OCI-LY7 (cell line): ENCODE measurements around the gene CSH2. TPM values are rescaled to one million over a fixed set of nuclear protein-coding genes. Genes with fewer than 3 reads are reported as not detected.

ENCODE experiments used
- BruUV-seq: library from RNA; stranded (reverse); fragments of 400-500 nt; replicated peaks from 2 replicates; lab custom pipeline; 2021; lab: Mats Ljungman, UMichigan
- CTCF ChIA-PET: fragments of 300-600 bp; sonication (Branson Sonifier 250); formaldehyde crosslinking; loops from one replicate; lab custom pipeline; 2022; ENCODE audit warnings: antibody characterized with exemption; ENCODE audit not compliant: unreplicated experiment; lab: Charles Lee
- POLR2A ChIA-PET: fragments of 300-600 bp; sonication (Branson Sonifier 250); formaldehyde crosslinking; loops from one replicate; lab custom pipeline; 2022; ENCODE audit warnings: antibody characterized with exemption; lab: Charles Lee
- DNase-seq: peaks from one replicate; pipeline ENCODE4 v3.0.0-alpha.2; 2015; ENCODE audit warnings: low spot score
- H2AFZ ChIP-seq: fragments of 200-600 bp; sonication (generic), shearing (Covaris generic); 2 replicates; pipeline ENCODE4 v1.6.1; 2014; ENCODE audit warnings: mild to moderate bottlenecking, antibody characterized with exemption, low read length, moderate library complexity
- H3K27ac ChIP-seq: fragments of 200-600 bp; sonication (generic); 2 replicates; pipeline ENCODE4 v1.5.1; 2014; ENCODE audit warnings: mixed run types, low read depth, mild to moderate bottlenecking, moderate library complexity, low read length, inconsistent platforms; ENCODE audit not compliant: poor library complexity, severe bottlenecking
- H3K36me3 ChIP-seq: fragments of 200-600 bp; sonication (generic); 2 replicates; pipeline ENCODE4 v1.6.1; 2014; ENCODE audit warnings: mild to moderate bottlenecking, antibody characterized with exemption, low read length, moderate library complexity, mixed read lengths; ENCODE audit not compliant: insufficient read depth
- H3K4me1 ChIP-seq: fragments of 200-600 bp; sonication (generic); 2 replicates; pipeline ENCODE4 v1.5.1; 2014; ENCODE audit warnings: mild to moderate bottlenecking, low read length; ENCODE audit not compliant: insufficient read depth, poor library complexity, severe bottlenecking
- H3K4me2 ChIP-seq: fragments of 200-600 bp; sonication (generic); 2 replicates; pipeline ENCODE4 v1.6.1; 2014; ENCODE audit warnings: mild to moderate bottlenecking, low read length
- H3K4me3 ChIP-seq: fragments of 200-600 bp; sonication (generic); 2 replicates; pipeline ENCODE4 v1.5.1; 2014; ENCODE audit warnings: mild to moderate bottlenecking, low read depth, low read length; ENCODE audit not compliant: poor library complexity, severe bottlenecking
- H3K79me2 ChIP-seq: fragments of 200-600 bp; sonication (generic); 2 replicates; pipeline ENCODE4 v1.6.1; 2016; ENCODE audit warnings: low read depth, mild to moderate bottlenecking, low read length, moderate library complexity, mixed read lengths; ENCODE audit not compliant: insufficient read depth
- H3K9me2 ChIP-seq: fragments of 200-600 bp; sonication (generic); 2 replicates; pipeline ENCODE4 v1.6.1; 2016; ENCODE audit warnings: mild to moderate bottlenecking, low read length, mixed read lengths; ENCODE audit not compliant: insufficient read depth
- H3K9me3 ChIP-seq: fragments of 200-600 bp; sonication (generic); 2 replicates; pipeline ENCODE4 v1.6.1; 2014; ENCODE audit warnings: mild to moderate bottlenecking, mixed run types, low read length, mixed read lengths
- H4K20me1 ChIP-seq: fragments of 200-600 bp; sonication (generic); 2 replicates; pipeline ENCODE4 v1.6.1; 2014; ENCODE audit warnings: mild to moderate bottlenecking, antibody characterized with exemption, low read length, moderate library complexity, mixed read lengths; ENCODE audit not compliant: insufficient read depth
- EZH2phosphoT487 ChIP-seq: fragments of 200-600 bp; sonication (generic); IDR thresholded peaks from 2 replicates; pipeline ENCODE4 v1.6.1; 2018; ENCODE audit warnings: low read depth, borderline replicate concordance, mild to moderate bottlenecking, mixed run types, antibody characterized with exemption, low read length, moderate library complexity, mixed read lengths
- intact Hi-C: fragments of 100-400 bp; cut with micrococcal nuclease; formaldehyde crosslinking; loops from one replicate; pipeline ENCODE4 v1.10.0; 2022; ENCODE audit not compliant: unreplicated experiment
- total RNA-seq, 2 experiments: library from RNA; depleted of rRNA in 1 of 2; stranded (reverse); fragments of >200 nt in 1 of 2; shearing (Covaris generic) in 1 of 2; gene quantifications; 2 replicates each; pipeline ENCODE4 v1.2.3, GENCODE V29; 2014 to 2022
- TF ChIP-seq, protein P1 (sequence below): fragments of 200-600 bp; sonication (generic); conservative IDR thresholded peaks from 2 replicates; pipeline ENCODE4 v1.5.1; 2014; ENCODE audit warnings: mild to moderate bottlenecking, antibody characterized with exemption, low read length, moderate library complexity, mixed read lengths

The CSH2 gene
- total RNA-seq, 2 experiments from 2014 or later: not detected

- Histone ChIP-seq H2AFZ (no peak overlapping the region), H3K4me1 (peaks cover 27% of the 10 kb centered on the region), H3K27ac (no peak overlapping the region), H3K9me3 (no peaks in the 10 kb centered on the region), H3K9me2 (no peaks in the 10 kb centered on the region), H3K36me3 (peaks cover 81% of the 10 kb centered on the region), H3K4me2 (no peak overlapping the region), H3K79me2 (peaks cover 31% of the 10 kb centered on the region), H4K20me1 (no peaks in the 10 kb centered on the region), H3K4me3 (no peak overlapping the region)
- ChIA-PET POLR2A (interaction anchor here (0.9 kb wide), 1 partner anchor 27 kb away, joined by 4 read pairs; no protein-coding TSS in a partner anchor), CTCF (interaction anchor here (0.6 kb wide), 1 partner anchor 103 kb away, joined by 3 read pairs; no protein-coding TSS in a partner anchor)
- intact Hi-C loops: no loop called here
- no peak for DNase-seq
- no peak for TF ChIP-seq EZH2phosphoT487
- TF ChIP-seq, protein P1, sequence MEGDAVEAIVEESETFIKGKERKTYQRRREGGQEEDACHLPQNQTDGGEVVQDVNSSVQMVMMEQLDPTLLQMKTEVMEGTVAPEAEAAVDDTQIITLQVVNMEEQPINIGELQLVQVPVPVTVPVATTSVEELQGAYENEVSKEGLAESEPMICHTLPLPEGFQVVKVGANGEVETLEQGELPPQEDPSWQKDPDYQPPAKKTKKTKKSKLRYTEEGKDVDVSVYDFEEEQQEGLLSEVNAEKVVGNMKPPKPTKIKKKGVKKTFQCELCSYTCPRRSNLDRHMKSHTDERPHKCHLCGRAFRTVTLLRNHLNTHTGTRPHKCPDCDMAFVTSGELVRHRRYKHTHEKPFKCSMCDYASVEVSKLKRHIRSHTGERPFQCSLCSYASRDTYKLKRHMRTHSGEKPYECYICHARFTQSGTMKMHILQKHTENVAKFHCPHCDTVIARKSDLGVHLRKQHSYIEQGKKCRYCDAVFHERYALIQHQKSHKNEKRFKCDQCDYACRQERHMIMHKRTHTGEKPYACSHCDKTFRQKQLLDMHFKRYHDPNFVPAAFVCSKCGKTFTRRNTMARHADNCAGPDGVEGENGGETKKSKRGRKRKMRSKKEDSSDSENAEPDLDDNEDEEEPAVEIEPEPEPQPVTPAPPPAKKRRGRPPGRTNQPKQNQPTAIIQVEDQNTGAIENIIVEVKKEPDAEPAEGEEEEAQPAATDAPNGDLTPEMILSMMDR: no peak
- BruUV-seq: no TSS peak
These were observed 49.1 kb downstream of the CSH2 start for GRCh38 chr17:63824362-63824761.

DNA sequence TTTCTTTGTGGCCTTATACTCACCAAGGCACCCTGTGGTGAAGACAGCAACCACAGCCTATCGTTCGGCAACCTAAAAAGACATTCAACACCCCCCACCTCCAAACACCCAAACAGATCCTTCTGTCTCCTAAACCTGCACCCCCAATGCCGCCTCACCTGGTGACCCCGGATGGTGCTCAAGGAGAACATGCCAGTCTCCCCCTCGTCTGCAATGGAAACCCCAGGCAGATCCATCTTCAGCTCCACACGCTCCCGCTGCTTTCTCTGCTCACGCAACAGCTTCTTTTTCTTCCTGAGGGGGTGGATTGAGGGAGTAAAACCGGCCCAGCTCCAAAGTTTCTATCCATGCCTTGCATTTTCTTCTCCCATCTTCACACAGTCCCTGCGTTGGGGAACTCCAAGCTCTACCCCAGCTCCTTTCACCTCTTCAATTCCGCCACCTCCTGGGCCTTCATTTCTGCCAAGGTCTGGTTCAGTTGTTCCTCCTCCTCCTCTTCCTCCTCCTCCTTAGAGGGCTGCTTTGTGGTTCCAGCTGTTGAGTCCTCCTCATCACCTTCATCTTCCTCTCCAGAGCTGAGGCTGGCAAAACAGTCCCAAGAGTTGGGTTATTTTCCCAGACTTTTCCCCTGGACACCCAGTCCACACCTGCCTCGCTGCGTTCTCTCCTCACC is 49.7 kb downstream of the CSH2 start:
- no peak for DNase-seq
- Histone ChIP-seq H2AFZ (no peak overlapping the region), H4K20me1 (no peaks in the 10 kb centered on the region), H3K4me1 (peaks cover 21% of the 10 kb centered on the region), H3K79me2 (peaks cover 26% of the 10 kb centered on the region), H3K4me3 (no peak overlapping the region), H3K36me3 (peaks cover 81% of the 10 kb centered on the region), H3K9me3 (no peaks in the 10 kb centered on the region), H3K4me2 (no peak overlapping the region), H3K9me2 (no peaks in the 10 kb centered on the region), H3K27ac (no peak overlapping the region)
- BruUV-seq: no TSS peak
- POLR2A ChIA-PET: interaction anchor here (0.9 kb wide), 1 partner anchor 27 kb away, joined by 4 read pairs; no protein-coding TSS in a partner anchor
- intact Hi-C loops: no loop called here
- CTCF ChIA-PET: no interaction called here
- no peak for TF ChIP-seq EZH2phosphoT487
- TF ChIP-seq, protein P1: no peak

DNA sequence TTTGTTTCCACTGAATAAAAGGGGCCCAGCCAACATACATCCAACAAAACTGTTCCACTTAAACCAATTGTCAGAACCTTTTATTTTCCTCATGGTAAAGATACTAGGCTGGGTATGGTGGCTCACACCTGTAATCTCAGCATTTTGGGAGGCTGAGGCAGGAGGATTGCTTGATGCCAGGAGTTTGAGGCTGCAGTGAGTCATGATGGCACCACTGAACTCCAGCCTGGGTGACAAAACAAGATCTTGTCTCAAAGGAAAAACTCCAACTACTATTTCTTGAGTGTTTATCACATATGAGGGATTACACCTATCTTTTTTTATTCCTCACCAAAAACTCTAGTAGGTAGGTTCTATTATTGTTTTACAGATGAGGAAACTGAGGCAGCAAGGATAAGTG is 50.9 kb downstream of the CSH2 start:
- Histone ChIP-seq H3K9me2 (no peaks in the 10 kb centered on the region), H3K4me3 (no peak overlapping the region), H3K36me3 (peaks cover 83% of the 10 kb centered on the region), H3K4me2 (no peak overlapping the region), H3K27ac (no peak overlapping the region), H3K9me3 (no peaks in the 10 kb centered on the region), H3K79me2 (peaks cover 13% of the 10 kb centered on the region; the same call in 1 of the 2 replicates), H3K4me1 (peaks cover 14% of the 10 kb centered on the region), H2AFZ (no peak overlapping the region), H4K20me1 (no peaks in the 10 kb centered on the region)
- no peak for DNase-seq
- POLR2A ChIA-PET: no interaction called here
- intact Hi-C loops: no loop called here
- BruUV-seq: no TSS peak
- no peak for TF ChIP-seq EZH2phosphoT487
- TF ChIP-seq, protein P1: no peak
- CTCF ChIA-PET: no interaction called here
